Neural cell (in vitro differentiated cells): ENCODE results near the gene ROBO1. TPM values are rescaled to one million over a fixed set of nuclear protein-coding genes. Genes with fewer than 3 reads are reported as not detected.

Experiments used
- H2AFZ ChIP-seq: fragments of 200-600, 300-800 bp; sonication (generic), shearing (Covaris generic); 2 replicates; pipeline ENCODE4 v1.6.0; 2014; ENCODE audit warnings: low read depth, mild to moderate bottlenecking, antibody characterized with exemption, low read length, moderate library complexity
- H3F3A ChIP-seq: fragments of 200-600 bp; shearing (Covaris generic); 2 replicates; pipeline ENCODE4 v1.6.1; 2016; ENCODE audit warnings: mild to moderate bottlenecking, moderate library complexity, mixed read lengths, antibody characterized with exemption, low read length; ENCODE audit not compliant: insufficient read depth, poor library complexity, severe bottlenecking
- H3K27ac ChIP-seq: fragments of 200-600, 300-800 bp; sonication (generic), shearing (Covaris generic); 2 replicates; pipeline ENCODE4 v1.5.1; 2014; ENCODE audit warnings: mild to moderate bottlenecking, low read length, moderate library complexity
- H3K27me3 ChIP-seq: fragments of 300-800, 200-600 bp; sonication (generic), shearing (Covaris generic); 2 replicates; pipeline ENCODE4 v1.6.0; 2014; ENCODE audit warnings: mild to moderate bottlenecking, low read depth, low read length, moderate library complexity; ENCODE audit not compliant: insufficient read depth
- H3K36me3 ChIP-seq: fragments of 300-800, 200-600 bp; sonication (generic), shearing (Covaris generic); 2 replicates; pipeline ENCODE4 v1.5.1; 2014; ENCODE audit warnings: mild to moderate bottlenecking, antibody characterized with exemption, low read length, moderate library complexity; ENCODE audit not compliant: insufficient read depth
- H3K4me2 ChIP-seq: fragments of 300-800, 200-600 bp; sonication (generic), shearing (Covaris generic); 2 replicates; pipeline ENCODE4 v1.6.0; 2014; ENCODE audit warnings: mild to moderate bottlenecking, low read length
- H3K4me3 ChIP-seq: fragments of 300-800, 200-600 bp; sonication (generic), shearing (Covaris generic); 2 replicates; pipeline ENCODE4 v1.5.1; 2014; ENCODE audit warnings: mild to moderate bottlenecking, low read length, moderate library complexity
- H3K79me2 ChIP-seq: fragments of 200-600 bp; shearing (Covaris generic); replicated peaks from 2 replicates; pipeline ENCODE4 v1.6.0; 2014; ENCODE audit warnings: mild to moderate bottlenecking, low read length, moderate library complexity; ENCODE audit not compliant: insufficient read depth
- H3K9ac ChIP-seq: fragments of 300-800, 200-600 bp; sonication (generic), shearing (Covaris generic); 2 replicates; pipeline ENCODE4 v1.6.1; 2016; ENCODE audit warnings: mild to moderate bottlenecking, low read length, mixed read lengths
- H3K9me2 ChIP-seq: fragments of 200-600 bp; shearing (Covaris generic); 2 replicates; pipeline ENCODE4 v1.6.1; 2016; ENCODE audit warnings: mild to moderate bottlenecking, low read length, mixed read lengths; ENCODE audit not compliant: insufficient read depth
- H3K9me3 ChIP-seq: fragments of 200-600, 300-800 bp; sonication (generic), shearing (Covaris generic); 2 replicates; pipeline ENCODE4 v1.6.1; 2016; ENCODE audit warnings: mild to moderate bottlenecking, mixed run types, low read length, moderate library complexity, mixed read lengths
- H4K20me1 ChIP-seq: fragments of 200-600 bp; shearing (Covaris generic); 2 replicates; pipeline ENCODE4 v1.6.1; 2016; ENCODE audit warnings: mild to moderate bottlenecking, mixed run types; ENCODE audit not compliant: insufficient read depth
- EP300 ChIP-seq: fragments of 450-650 bp; conservative IDR thresholded peaks from 2 replicates; pipeline ENCODE4 v1.6.1; 2014; ENCODE audit warnings: antibody characterized with exemption, mild to moderate bottlenecking, moderate library complexity; ENCODE audit not compliant: poor library complexity, severe bottlenecking
- EZH2 ChIP-seq: fragments of 200-600, 300-800 bp; shearing (Covaris generic), sonication (generic); IDR thresholded peaks from 2 replicates; pipeline ENCODE4 v1.6.1; 2014; ENCODE audit warnings: antibody characterized with exemption, low read length, borderline replicate concordance, mild to moderate bottlenecking; ENCODE audit not compliant: insufficient read depth, poor library complexity, severe bottlenecking
- MXI1 ChIP-seq: fragments of 450-650 bp; conservative IDR thresholded peaks from 2 replicates; pipeline ENCODE4 v1.6.1; 2014; ENCODE audit warnings: antibody characterized with exemption, mild to moderate bottlenecking; ENCODE audit not compliant: poor library complexity, severe bottlenecking
- POLR2AphosphoS5 ChIP-seq: IDR thresholded peaks from 2 replicates; pipeline ENCODE4 v1.6.1; 2012
- RAD21 ChIP-seq: fragments of 450-650 bp; conservative IDR thresholded peaks from 2 replicates; pipeline ENCODE4 v1.6.1; 2014; ENCODE audit warnings: antibody characterized with exemption, mild to moderate bottlenecking, moderate library complexity
- SMC3 ChIP-seq: fragments of 450-650 bp; conservative IDR thresholded peaks from 2 replicates; pipeline ENCODE4 v1.6.1; 2014; ENCODE audit warnings: antibody characterized with exemption, mild to moderate bottlenecking, moderate library complexity; ENCODE audit not compliant: poor library complexity
- TAF1 ChIP-seq: IDR thresholded peaks from 2 replicates; pipeline ENCODE4 v1.6.1; 2012; ENCODE audit warnings: low read depth
- polyA plus RNA-seq: library from polyadenylated mRNA; depleted of rRNA; stranded (reverse); fragments of >200 nt; gene quantifications from 2 replicates; pipeline ENCODE4 v1.2.3, GENCODE V29; 2014
- TF ChIP-seq, protein P1 (sequence below): IDR thresholded peaks from 2 replicates; pipeline ENCODE4 v1.6.1; 2012; ENCODE audit warnings: borderline replicate concordance
- TF ChIP-seq, protein P2 (sequence below): fragments of 450-650 bp; IDR thresholded peaks from 2 replicates; pipeline ENCODE4 v1.5.1; 2014; ENCODE audit warnings: antibody characterized with exemption, mild to moderate bottlenecking, moderate library complexity; ENCODE audit not compliant: poor library complexity, severe bottlenecking

ROBO1 gene
- polyA plus RNA-seq, 1 donor from 2014 or later = 183 TPM

GRCh38 chr3:79247725-79248043 is 520.1 kb downstream of the ROBO1 start:
- TF ChIP-seq POLR2AphosphoS5 (no peak), TAF1 (no peak), MXI1 (no peak), EP300 (no peak), RAD21 (no peak), SMC3 (no peak), EZH2 (no peak)
- TF ChIP-seq, protein P1, sequence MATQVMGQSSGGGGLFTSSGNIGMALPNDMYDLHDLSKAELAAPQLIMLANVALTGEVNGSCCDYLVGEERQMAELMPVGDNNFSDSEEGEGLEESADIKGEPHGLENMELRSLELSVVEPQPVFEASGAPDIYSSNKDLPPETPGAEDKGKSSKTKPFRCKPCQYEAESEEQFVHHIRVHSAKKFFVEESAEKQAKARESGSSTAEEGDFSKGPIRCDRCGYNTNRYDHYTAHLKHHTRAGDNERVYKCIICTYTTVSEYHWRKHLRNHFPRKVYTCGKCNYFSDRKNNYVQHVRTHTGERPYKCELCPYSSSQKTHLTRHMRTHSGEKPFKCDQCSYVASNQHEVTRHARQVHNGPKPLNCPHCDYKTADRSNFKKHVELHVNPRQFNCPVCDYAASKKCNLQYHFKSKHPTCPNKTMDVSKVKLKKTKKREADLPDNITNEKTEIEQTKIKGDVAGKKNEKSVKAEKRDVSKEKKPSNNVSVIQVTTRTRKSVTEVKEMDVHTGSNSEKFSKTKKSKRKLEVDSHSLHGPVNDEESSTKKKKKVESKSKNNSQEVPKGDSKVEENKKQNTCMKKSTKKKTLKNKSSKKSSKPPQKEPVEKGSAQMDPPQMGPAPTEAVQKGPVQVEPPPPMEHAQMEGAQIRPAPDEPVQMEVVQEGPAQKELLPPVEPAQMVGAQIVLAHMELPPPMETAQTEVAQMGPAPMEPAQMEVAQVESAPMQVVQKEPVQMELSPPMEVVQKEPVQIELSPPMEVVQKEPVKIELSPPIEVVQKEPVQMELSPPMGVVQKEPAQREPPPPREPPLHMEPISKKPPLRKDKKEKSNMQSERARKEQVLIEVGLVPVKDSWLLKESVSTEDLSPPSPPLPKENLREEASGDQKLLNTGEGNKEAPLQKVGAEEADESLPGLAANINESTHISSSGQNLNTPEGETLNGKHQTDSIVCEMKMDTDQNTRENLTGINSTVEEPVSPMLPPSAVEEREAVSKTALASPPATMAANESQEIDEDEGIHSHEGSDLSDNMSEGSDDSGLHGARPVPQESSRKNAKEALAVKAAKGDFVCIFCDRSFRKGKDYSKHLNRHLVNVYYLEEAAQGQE = no peak
- TF ChIP-seq, protein P2, sequence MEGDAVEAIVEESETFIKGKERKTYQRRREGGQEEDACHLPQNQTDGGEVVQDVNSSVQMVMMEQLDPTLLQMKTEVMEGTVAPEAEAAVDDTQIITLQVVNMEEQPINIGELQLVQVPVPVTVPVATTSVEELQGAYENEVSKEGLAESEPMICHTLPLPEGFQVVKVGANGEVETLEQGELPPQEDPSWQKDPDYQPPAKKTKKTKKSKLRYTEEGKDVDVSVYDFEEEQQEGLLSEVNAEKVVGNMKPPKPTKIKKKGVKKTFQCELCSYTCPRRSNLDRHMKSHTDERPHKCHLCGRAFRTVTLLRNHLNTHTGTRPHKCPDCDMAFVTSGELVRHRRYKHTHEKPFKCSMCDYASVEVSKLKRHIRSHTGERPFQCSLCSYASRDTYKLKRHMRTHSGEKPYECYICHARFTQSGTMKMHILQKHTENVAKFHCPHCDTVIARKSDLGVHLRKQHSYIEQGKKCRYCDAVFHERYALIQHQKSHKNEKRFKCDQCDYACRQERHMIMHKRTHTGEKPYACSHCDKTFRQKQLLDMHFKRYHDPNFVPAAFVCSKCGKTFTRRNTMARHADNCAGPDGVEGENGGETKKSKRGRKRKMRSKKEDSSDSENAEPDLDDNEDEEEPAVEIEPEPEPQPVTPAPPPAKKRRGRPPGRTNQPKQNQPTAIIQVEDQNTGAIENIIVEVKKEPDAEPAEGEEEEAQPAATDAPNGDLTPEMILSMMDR = no peak
- H3K9ac ChIP-seq = no peak overlapping the region
- no peaks in the 10 kb centered on the region for H3K9me3 ChIP-seq
- no peak overlapping the region for H3K4me3 ChIP-seq
- no peak overlapping the region for H2AFZ ChIP-seq
- no peaks in the 10 kb centered on the region for H4K20me1 ChIP-seq
- H3K79me2 ChIP-seq = no peaks in the 10 kb centered on the region
- no peak overlapping the region for H3K4me2 ChIP-seq
- H3K27me3 ChIP-seq = no peaks in the 10 kb centered on the region
- no peaks in the 10 kb centered on the region for H3K36me3 ChIP-seq
- H3K27ac ChIP-seq = no peak overlapping the region
- no peaks in the 10 kb centered on the region for H3F3A ChIP-seq
- H3K9me2 ChIP-seq = no peaks in the 10 kb centered on the region

GRCh38 chr3:79246875-79247724 is 520.7 kb downstream of the ROBO1 start:
- Histone ChIP-seq H3K36me3 (no peaks in the 10 kb centered on the region), H3K27ac (no peak overlapping the region), H2AFZ (no peak overlapping the region), H3K9ac (no peak overlapping the region), H3K27me3 (no peaks in the 10 kb centered on the region), H3K9me3 (no peaks in the 10 kb centered on the region), H3K4me3 (no peak overlapping the region), H3K9me2 (no peaks in the 10 kb centered on the region), H3K4me2 (no peak overlapping the region), H3F3A (no peaks in the 10 kb centered on the region), H4K20me1 (no peaks in the 10 kb centered on the region), H3K79me2 (no peaks in the 10 kb centered on the region)
- TF ChIP-seq TAF1 (no peak), EZH2 (no peak), RAD21 (no peak), MXI1 (no peak), EP300 (no peak), SMC3 (no peak), POLR2AphosphoS5 (no peak)
- TF ChIP-seq, protein P2 = no peak
- TF ChIP-seq, protein P1 = no peak
